ENCODE measurements around the gene RNF34. TPM values are rescaled to one million over a fixed set of nuclear protein-coding genes. Genes with fewer than 3 reads are reported as not detected.
"Not testable (repeated sequence)": the region's sequence is repeated elsewhere in the genome, so short reads cannot be mapped to it uniquely, and the experiment has no call there.

Gene RNF34
- total RNA-seq, 1 donor from 2014 or later: 63.7 TPM

GRCh38 chr12:121378736-121379135 is 21.2 kb upstream of the RNF34 start:
- no peaks in the 10 kb centered on the region for H3K4me1 Mint-ChIP-seq (ENCODE audit: low read depth, unreplicated experiment)
- no peak for DNase-seq
- H3K27me3 Mint-ChIP-seq (ENCODE audit: unreplicated experiment): peaks cover 3% of the 10 kb centered on the region
- H3K9me3 Mint-ChIP-seq (ENCODE audit: unreplicated experiment): no peaks in the 10 kb centered on the region
- no peaks in the 10 kb centered on the region for H3K36me3 Mint-ChIP-seq (ENCODE audit: unreplicated experiment)
- no peak overlapping the region for H3K4me3 Mint-ChIP-seq (ENCODE audit: unreplicated experiment)
- no peak for TF ChIP-seq CTCF (IDR thresholded peaks at IDR 0.05; ENCODE audit: partially characterized antibody, unreplicated experiment)
- no peak overlapping the region for H3K27ac Mint-ChIP-seq (ENCODE audit: unreplicated experiment)

- H3K27me3 Mint-ChIP-seq (ENCODE audit: unreplicated experiment): peaks cover 3% of the 10 kb centered on the region
- no peak for DNase-seq
- H3K9me3 Mint-ChIP-seq (ENCODE audit: unreplicated experiment): no peaks in the 10 kb centered on the region
- H3K4me1 Mint-ChIP-seq (ENCODE audit: low read depth, unreplicated experiment): no peaks in the 10 kb centered on the region
- H3K4me3 Mint-ChIP-seq (ENCODE audit: unreplicated experiment): no peak overlapping the region
- no peaks in the 10 kb centered on the region for H3K36me3 Mint-ChIP-seq (ENCODE audit: unreplicated experiment)
- TF ChIP-seq CTCF (IDR thresholded peaks at IDR 0.05; ENCODE audit: partially characterized antibody, unreplicated experiment): no peak
- no peak overlapping the region for H3K27ac Mint-ChIP-seq (ENCODE audit: unreplicated experiment)
Observed at GRCh38 chr12:121379945-121380344, 20.0 kb upstream of the RNF34 start.

- no peak for DNase-seq
- H3K27ac Mint-ChIP-seq (ENCODE audit: unreplicated experiment): no peak overlapping the region
Observed at GRCh38 chr12:121383601-121384021, 16.3 kb upstream of the RNF34 start.

GRCh38 chr12:121384891-121385290 is 15.0 kb upstream of the RNF34 start:
- H3K9me3 Mint-ChIP-seq (ENCODE audit: unreplicated experiment); H3K27ac Mint-ChIP-seq (ENCODE audit: unreplicated experiment); H3K4me1 Mint-ChIP-seq (ENCODE audit: low read depth, unreplicated experiment); H3K36me3 Mint-ChIP-seq (ENCODE audit: unreplicated experiment); DNase-seq; H3K4me3 Mint-ChIP-seq (ENCODE audit: unreplicated experiment); H3K27me3 Mint-ChIP-seq (ENCODE audit: unreplicated experiment): not testable (repeated sequence)

More at GRCh38 chr12:121383601-121384021, 16.3 kb upstream of the RNF34 start:
- Mint-ChIP-seq H3K9me3 (ENCODE audit: unreplicated experiment) (no peaks in the 10 kb centered on the region), H3K4me3 (ENCODE audit: unreplicated experiment) (no peak overlapping the region), H3K36me3 (ENCODE audit: unreplicated experiment) (no peaks in the 10 kb centered on the region), H3K4me1 (ENCODE audit: low read depth, unreplicated experiment) (no peaks in the 10 kb centered on the region), H3K27me3 (ENCODE audit: unreplicated experiment) (peaks cover 3% of the 10 kb centered on the region)
- no peak for TF ChIP-seq CTCF (IDR thresholded peaks at IDR 0.05; ENCODE audit: partially characterized antibody, unreplicated experiment)

- H3K9me3 Mint-ChIP-seq (ENCODE audit: unreplicated experiment): peaks cover 1% of the 10 kb centered on the region
- TF ChIP-seq CTCF (IDR thresholded peaks at IDR 0.05; ENCODE audit: partially characterized antibody, unreplicated experiment): no peak
- no peak overlapping the region for H3K27ac Mint-ChIP-seq (ENCODE audit: unreplicated experiment)
- no peaks in the 10 kb centered on the region for H3K36me3 Mint-ChIP-seq (ENCODE audit: unreplicated experiment)
- no peak for DNase-seq
- no peak overlapping the region for H3K4me3 Mint-ChIP-seq (ENCODE audit: unreplicated experiment)
- H3K27me3 Mint-ChIP-seq (ENCODE audit: unreplicated experiment): peaks cover 7% of the 10 kb centered on the region
- H3K4me1 Mint-ChIP-seq (ENCODE audit: low read depth, unreplicated experiment): no peaks in the 10 kb centered on the region
Observed at GRCh38 chr12:121388421-121388981, 11.4 kb upstream of the RNF34 start.

Measured in glutamatergic neuron (in vitro differentiated cells).